GM12891 (cell line): ENCODE results near the gene ZNF563.

Source experiments
- DNase-seq: peaks from one replicate; pipeline ENCODE4 v3.0.0; 2011; ENCODE audit warnings: low spot score; ENCODE audit not compliant: insufficient read length
- FAIRE-seq: peaks from 2 replicates; lab custom pipeline; 2011; peaks lifted over from hg19 to GRCh38; lab: Jason Lieb, UNC
- PAX5 ChIP-seq: IDR thresholded peaks from 2 replicates; pipeline ENCODE4 v1.6.1; 2011; ENCODE audit warnings: low read length, moderate library complexity, mild to moderate bottlenecking; ENCODE audit not compliant: insufficient read depth, severe bottlenecking
- POLR2A ChIP-seq: IDR thresholded peaks from 2 replicates; pipeline ENCODE4 v1.6.1; 2011; ENCODE audit warnings: low read depth, low read length, control low read depth
- POLR2AphosphoS5 ChIP-seq: IDR thresholded peaks from 2 replicates; pipeline ENCODE4 v1.6.1; 2011; ENCODE audit warnings: low read depth, low read length, control low read depth
- POU2F2 ChIP-seq: IDR thresholded peaks from 2 replicates; pipeline ENCODE4 v1.6.1; 2011; ENCODE audit warnings: low read depth, mild to moderate bottlenecking, control low read depth, low read length, moderate library complexity
- SPI1 ChIP-seq: IDR thresholded peaks from 2 replicates; pipeline ENCODE4 v1.6.1; 2011; ENCODE audit warnings: low read depth, low read length, control low read depth
- TAF1 ChIP-seq: IDR thresholded peaks from 2 replicates; pipeline ENCODE4 v1.6.1; 2011; ENCODE audit warnings: low read depth, low read length, control low read depth

ZNF563 gene

DNA sequence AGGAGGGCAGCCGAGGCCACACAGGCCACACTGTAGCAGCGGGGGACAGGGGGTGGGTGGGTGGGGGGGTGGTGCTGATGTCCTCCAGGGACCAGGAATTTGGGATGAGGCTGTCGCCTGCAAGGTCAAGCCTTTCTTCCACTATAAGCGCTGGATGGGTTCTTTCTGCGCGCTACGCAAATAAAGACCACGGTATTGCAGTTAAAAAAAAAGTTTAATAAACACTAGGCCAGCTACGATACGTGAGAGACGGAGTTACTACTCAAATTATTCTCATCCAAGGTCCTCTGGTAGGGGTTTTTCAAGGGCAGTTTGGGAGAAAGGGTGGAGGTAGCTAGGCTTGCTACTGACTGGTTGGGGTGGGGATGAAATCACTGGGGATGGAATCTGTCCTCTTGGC lies 38.2 kb downstream of the ZNF563 start:
- no peak for TF ChIP-seq TAF1
- TF ChIP-seq POLR2AphosphoS5: no peak
- no peak for TF ChIP-seq POU2F2
- TF ChIP-seq SPI1: no peak
- TF ChIP-seq POLR2A: no peak
- no peak for TF ChIP-seq PAX5

GRCh38 chr19:12294249-12295158 lies 38.9 kb downstream of the ZNF563 start, which contains the start of gene ZNF44:
TSS of gene ZNF44 (minus strand) at chr19:12294883. CDS start at chr19:12294694, 189 bp downstream.
- DNase-seq (peak; percentile 92), FAIRE-seq (peak; percentile 95)
- TF ChIP-seq POLR2A (peak; percentile 58; the same call in 1 of the 2 replicates), POLR2AphosphoS5 (peak; percentile 48; the same call in 1 of the 2 replicates), TAF1 (no peak), PAX5 (no peak), POU2F2 (no peak), SPI1 (peak; percentile 35; the same call in 1 of the 2 replicates)

More for the DNA sequence above, 38.2 kb downstream of the ZNF563 start:
- no peak for FAIRE-seq
- no peak for DNase-seq

DNA sequence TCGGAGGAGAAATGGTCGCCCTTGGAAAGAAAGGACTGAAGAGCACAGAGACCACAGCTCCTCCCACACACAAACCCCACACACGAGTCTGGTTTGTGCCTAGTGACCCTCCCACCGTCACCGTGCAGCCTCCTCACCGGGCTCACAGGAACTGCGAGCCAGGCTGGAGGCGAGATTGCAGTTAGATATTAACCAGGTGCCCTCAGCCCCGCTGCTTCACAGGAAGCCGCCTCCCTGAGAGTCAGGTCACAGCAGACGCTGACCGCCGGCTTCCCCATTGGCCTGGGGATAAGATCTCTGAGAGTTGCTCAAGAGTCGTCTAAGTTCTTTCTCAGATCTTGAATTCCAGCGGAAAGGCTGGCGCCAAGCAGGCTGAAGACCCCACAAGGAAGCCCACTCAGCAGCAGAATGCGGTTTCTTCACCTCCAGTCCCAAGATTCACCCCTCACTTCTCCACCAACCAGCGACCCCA lies 39.6 kb downstream of the ZNF563 start:
- peak; percentile 47 for DNase-seq
- peak; percentile 92 for FAIRE-seq
- TF ChIP-seq POLR2A (peak; percentile 59; the same call in 1 of the 2 replicates), TAF1 (no peak)

GRCh38 chr19:12289790-12290065 lies 43.7 kb downstream of the ZNF563 start:
- TF ChIP-seq TAF1: no peak
- no peak for TF ChIP-seq PAX5
- no peak for TF ChIP-seq POLR2AphosphoS5
- TF ChIP-seq SPI1: no peak
- TF ChIP-seq POU2F2: no peak
- no peak for TF ChIP-seq POLR2A
- DNase-seq: no peak
- no peak for FAIRE-seq

DNA sequence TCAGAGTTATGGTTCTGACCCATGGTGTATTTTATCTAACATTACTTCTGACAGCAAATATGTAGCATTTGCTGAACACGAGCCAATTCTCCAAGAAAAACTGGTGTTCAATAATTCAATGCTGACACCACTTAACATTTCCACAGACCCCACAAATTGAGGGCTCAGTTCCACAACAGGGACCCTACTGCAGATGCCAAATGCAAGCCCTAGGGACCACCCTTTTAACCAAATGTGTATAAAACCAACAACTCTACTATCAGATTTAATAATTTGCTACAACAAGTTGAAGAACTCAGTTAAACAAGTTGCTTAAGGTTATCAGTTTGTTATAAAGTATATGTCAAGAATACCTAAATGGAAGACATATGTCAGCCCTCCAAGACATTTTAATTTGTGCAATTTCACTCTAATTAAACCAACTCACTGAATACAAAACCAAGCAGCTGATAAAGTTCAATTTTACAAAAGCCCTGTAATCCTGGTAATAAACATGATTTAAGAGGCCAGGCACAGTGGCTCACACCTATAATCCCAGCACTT lies 45.4 kb downstream of the ZNF563 start:
- no peak for TF ChIP-seq TAF1
- TF ChIP-seq PAX5: no peak
- no peak for TF ChIP-seq SPI1
- no peak for TF ChIP-seq POU2F2
- no peak for TF ChIP-seq POLR2A
- no peak for TF ChIP-seq POLR2AphosphoS5
- no peak for FAIRE-seq
- no peak for DNase-seq

DNA sequence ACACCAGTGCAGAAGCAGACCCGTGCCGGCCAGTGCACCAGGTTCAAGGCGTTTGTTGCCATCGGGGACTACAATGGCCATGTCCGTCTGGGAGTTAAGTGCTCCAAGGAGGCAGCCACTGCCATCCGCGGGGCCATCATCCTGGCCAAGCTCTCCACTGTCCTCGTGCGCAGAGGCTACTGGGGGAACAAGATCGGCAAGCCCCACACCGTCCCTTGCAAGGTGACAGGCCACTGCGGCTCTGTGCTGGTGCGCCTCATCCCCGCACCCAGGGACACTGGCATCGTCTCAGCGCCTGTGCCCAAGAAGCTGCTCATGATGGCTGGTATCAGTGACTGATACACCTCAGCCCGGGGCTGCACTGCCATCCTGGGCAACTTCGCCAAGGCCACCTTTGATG lies 48.8 kb downstream of the ZNF563 start:
- DNase-seq: no peak
- TF ChIP-seq POLR2A: no peak
- TF ChIP-seq PAX5: no peak
- no peak for TF ChIP-seq POU2F2
- no peak for TF ChIP-seq POLR2AphosphoS5
- TF ChIP-seq SPI1: no peak
- FAIRE-seq: no peak

DNA sequence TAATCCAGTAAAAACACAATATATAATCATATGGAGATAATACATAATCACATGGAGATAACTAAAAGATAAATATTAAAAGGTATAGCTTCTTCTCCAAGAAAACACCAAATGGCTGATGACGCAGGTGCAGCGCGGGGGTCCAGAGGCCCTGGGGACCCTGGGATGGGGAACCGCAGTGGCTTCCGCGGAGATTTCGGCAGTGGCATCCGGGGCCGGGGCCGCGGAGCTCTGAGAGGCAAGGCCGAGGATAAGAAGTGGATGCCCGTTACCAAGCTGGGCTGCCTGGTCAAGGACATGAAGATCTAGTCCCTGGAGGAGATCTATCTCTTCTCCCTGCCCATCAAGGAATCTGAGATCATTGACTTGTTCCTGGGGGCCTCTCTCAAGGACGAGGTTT lies 49.2 kb downstream of the ZNF563 start:
- no peak for FAIRE-seq
- TF ChIP-seq PAX5 (no peak), TAF1 (no peak), POLR2A (no peak), POLR2AphosphoS5 (no peak), SPI1 (no peak), POU2F2 (no peak)
- DNase-seq: no peak

- DNase-seq: no peak
- no peak for FAIRE-seq
- TF ChIP-seq POLR2A (no peak), POLR2AphosphoS5 (no peak), SPI1 (no peak), POU2F2 (no peak), TAF1 (no peak), PAX5 (no peak)
Observed at GRCh38 chr19:12278713-12279112, 54.7 kb downstream of the ZNF563 start.

GRCh38 chr19:12272980-12273901 lies 60.2 kb downstream of the ZNF563 start:
- TF ChIP-seq POLR2A (no peak), SPI1 (no peak), POLR2AphosphoS5 (no peak)
- FAIRE-seq: no peak
- DNase-seq: no peak
